Neural crest cell (in vitro differentiated cells): ENCODE data around the gene L1TD1. TPM values are rescaled to one million over a fixed set of nuclear protein-coding genes. Genes with fewer than 3 reads are reported as not detected.
"Not testable (repeated sequence)": the region's sequence is repeated elsewhere in the genome, so short reads cannot be mapped to it uniquely, and the experiment has no call there.

ENCODE experiments used
- DNase-seq: peaks from one replicate; pipeline ENCODE4 v3.0.0; 2021; ENCODE audit warnings: low read depth, mixed read lengths, low spot score
- H3K27ac Mint-ChIP-seq: one replicate; pipeline ENCODE4 v1.8.0; 2021; ENCODE audit warnings: mild to moderate bottlenecking, mixed read lengths; ENCODE audit not compliant: unreplicated experiment
- H3K27me3 Mint-ChIP-seq: 2 replicates; pipeline ENCODE4 v1.8.0; 2021; ENCODE audit warnings: low read depth, mild to moderate bottlenecking, mixed read lengths
- H3K36me3 Mint-ChIP-seq: 2 replicates; pipeline ENCODE4 v1.8.0; 2021; ENCODE audit warnings: low read depth, mild to moderate bottlenecking, mixed read lengths
- H3K4me1 Mint-ChIP-seq: 2 replicates; pipeline ENCODE4 v1.8.0; 2021; ENCODE audit warnings: mixed read lengths
- H3K4me3 Mint-ChIP-seq: one replicate; pipeline ENCODE4 v1.8.0; 2021; ENCODE audit warnings: mild to moderate bottlenecking, mixed read lengths
- H3K9me3 Mint-ChIP-seq: 2 replicates; pipeline ENCODE4 v1.8.0; 2021; ENCODE audit warnings: mixed read lengths
- CTCF ChIP-seq: fragments of 200-600 bp; sonication (generic); conservative IDR thresholded peaks from 2 replicates; pipeline ENCODE4 v1.5.0; 2021; ENCODE audit warnings: antibody characterized with exemption, mild to moderate bottlenecking
- total RNA-seq: library from RNA; stranded (reverse); gene quantifications from 2 replicates; pipeline ENCODE4 v1.2.1, GENCODE V29; 2021

The L1TD1 gene
- total RNA-seq, 1 donor from 2014 or later: 10.1 TPM

- H3K36me3 Mint-ChIP-seq: no peaks in the 10 kb centered on the region
- H3K27me3 Mint-ChIP-seq: no peaks in the 10 kb centered on the region
- H3K4me3 Mint-ChIP-seq: no peak overlapping the region
- H3K27ac Mint-ChIP-seq: no peak overlapping the region
- no peak for DNase-seq
- no peak for TF ChIP-seq CTCF
- H3K4me1 Mint-ChIP-seq: peaks cover 38% of the 10 kb centered on the region
- no peaks in the 10 kb centered on the region for H3K9me3 Mint-ChIP-seq
These were observed 10.3 kb upstream of the L1TD1 start for GRCh38 chr1:62184336-62184735.

GRCh38 chr1:62185233-62185632 is 9.4 kb upstream of the L1TD1 start:
- DNase-seq: not testable (repeated sequence)
- H3K4me1 Mint-ChIP-seq: peaks cover 33% of the 10 kb centered on the region

GRCh38 chr1:62185677-62186076 is 9.0 kb upstream of the L1TD1 start:
- DNase-seq: no peak
- Mint-ChIP-seq H3K27ac (no peak overlapping the region), H3K27me3 (no peaks in the 10 kb centered on the region), H3K36me3 (no peaks in the 10 kb centered on the region), H3K9me3 (no peaks in the 10 kb centered on the region), H3K4me1 (peaks cover 32% of the 10 kb centered on the region), H3K4me3 (no peak overlapping the region)
- TF ChIP-seq CTCF: no peak

More at GRCh38 chr1:62185233-62185632, 9.4 kb upstream of the L1TD1 start:
- not testable (repeated sequence) for H3K4me3 Mint-ChIP-seq, H3K27me3 Mint-ChIP-seq, H3K36me3 Mint-ChIP-seq, H3K27ac Mint-ChIP-seq, H3K9me3 Mint-ChIP-seq

GRCh38 chr1:62187548-62187947 is 7.1 kb upstream of the L1TD1 start:
- Mint-ChIP-seq H3K4me1 (peaks cover 14% of the 10 kb centered on the region), H3K27ac (no peak overlapping the region), H3K4me3 (no peak overlapping the region), H3K36me3 (no peaks in the 10 kb centered on the region), H3K27me3 (no peaks in the 10 kb centered on the region), H3K9me3 (no peaks in the 10 kb centered on the region)
- TF ChIP-seq CTCF: no peak
- DNase-seq: no peak

GRCh38 chr1:62188111-62188510 is 6.5 kb upstream of the L1TD1 start:
- peaks cover 2% of the 10 kb centered on the region for H3K27me3 Mint-ChIP-seq

More at GRCh38 chr1:62188111-62188510, 6.5 kb upstream of the L1TD1 start:
- no peak for TF ChIP-seq CTCF
- Mint-ChIP-seq H3K4me1 (peaks cover 8% of the 10 kb centered on the region), H3K9me3 (no peaks in the 10 kb centered on the region), H3K36me3 (no peaks in the 10 kb centered on the region), H3K4me3 (no peak overlapping the region), H3K27ac (no peak overlapping the region)
- no peak for DNase-seq
